Dendritic cell treated with granulocyte-macrophage colony-stimulating factor and Interleukin-4, amounts not matched to agents 40 ng/mL and 50 ng/mL, for 4 days (primary cell): Measurements from ENCODE around the gene SLITRK3.

ENCODE experiments used
- H3K27ac Mint-ChIP-seq: one replicate; pipeline ENCODE4 v1.8.0; 2022; ENCODE audit warnings: mild to moderate bottlenecking, mixed read lengths
- H3K27me3 Mint-ChIP-seq: one replicate; pipeline ENCODE4 v1.8.0; 2022; ENCODE audit warnings: mild to moderate bottlenecking, mixed read lengths
- H3K36me3 Mint-ChIP-seq: one replicate; pipeline ENCODE4 v1.8.0; 2022; ENCODE audit warnings: low read depth, mixed read lengths
- H3K4me1 Mint-ChIP-seq: one replicate; pipeline ENCODE4 v1.8.0; 2022; ENCODE audit warnings: low read depth, mixed read lengths
- H3K4me3 Mint-ChIP-seq: one replicate; pipeline ENCODE4 v1.8.0; 2022; ENCODE audit warnings: mild to moderate bottlenecking, moderate library complexity, mixed read lengths
- H3K9me3 Mint-ChIP-seq: one replicate; pipeline ENCODE4 v1.8.0; 2022; ENCODE audit warnings: mixed read lengths
- intact Hi-C: fragments of 100-400 bp; cut with micrococcal nuclease; formaldehyde crosslinking; loops from one replicate; pipeline ENCODE4 v1.15.0; 2022

SLITRK3 gene

DNA sequence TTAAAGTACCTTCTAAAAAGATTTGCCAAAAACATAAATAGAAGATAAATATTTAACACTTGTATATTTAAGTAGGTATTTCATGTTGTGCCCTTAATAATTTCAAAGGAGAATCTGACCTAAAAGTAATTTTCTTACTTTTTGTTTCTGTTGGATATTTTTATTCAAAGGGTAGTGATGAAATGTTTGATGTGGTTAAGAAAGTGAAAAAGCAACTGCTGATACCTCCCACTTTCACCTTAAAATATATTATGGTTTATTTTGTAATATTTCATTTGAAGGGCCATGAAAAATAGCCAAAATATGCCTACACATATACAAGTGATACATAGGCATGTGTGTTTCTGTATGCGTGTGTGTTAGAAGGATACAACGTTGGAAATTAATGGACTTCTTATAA, 5.8 kb upstream of the SLITRK3 start:
- intact Hi-C loops: no loop called here
- Mint-ChIP-seq H3K36me3 (no peaks in the 10 kb centered on the region), H3K4me1 (peaks cover 4% of the 10 kb centered on the region), H3K4me3 (no peak overlapping the region), H3K27ac (no peak overlapping the region), H3K27me3 (peaks cover 14% of the 10 kb centered on the region), H3K9me3 (no peaks in the 10 kb centered on the region)

- Mint-ChIP-seq H3K27me3 (peaks cover 56% of the 10 kb centered on the region), H3K9me3 (no peaks in the 10 kb centered on the region), H3K27ac (no peak overlapping the region), H3K4me3 (no peak overlapping the region), H3K36me3 (no peaks in the 10 kb centered on the region), H3K4me1 (peaks cover 17% of the 10 kb centered on the region)
- intact Hi-C loops: no loop called here
These were observed 1.3 kb upstream of the SLITRK3 start for GRCh38 chr3:165197481-165197800.

- intact Hi-C loops: no loop called here
- Mint-ChIP-seq H3K36me3 (no peaks in the 10 kb centered on the region), H3K9me3 (no peaks in the 10 kb centered on the region), H3K27ac (no peak overlapping the region), H3K27me3 (peaks cover 60% of the 10 kb centered on the region), H3K4me1 (peaks cover 17% of the 10 kb centered on the region), H3K4me3 (no peak overlapping the region)
These were observed 645 bp upstream of the SLITRK3 start for GRCh38 chr3:165196577-165197480.

- peaks cover 64% of the 10 kb centered on the region for H3K27me3 Mint-ChIP-seq
These were observed 944 bp downstream of the SLITRK3 start for GRCh38 chr3:165195241-165195639.

DNA sequence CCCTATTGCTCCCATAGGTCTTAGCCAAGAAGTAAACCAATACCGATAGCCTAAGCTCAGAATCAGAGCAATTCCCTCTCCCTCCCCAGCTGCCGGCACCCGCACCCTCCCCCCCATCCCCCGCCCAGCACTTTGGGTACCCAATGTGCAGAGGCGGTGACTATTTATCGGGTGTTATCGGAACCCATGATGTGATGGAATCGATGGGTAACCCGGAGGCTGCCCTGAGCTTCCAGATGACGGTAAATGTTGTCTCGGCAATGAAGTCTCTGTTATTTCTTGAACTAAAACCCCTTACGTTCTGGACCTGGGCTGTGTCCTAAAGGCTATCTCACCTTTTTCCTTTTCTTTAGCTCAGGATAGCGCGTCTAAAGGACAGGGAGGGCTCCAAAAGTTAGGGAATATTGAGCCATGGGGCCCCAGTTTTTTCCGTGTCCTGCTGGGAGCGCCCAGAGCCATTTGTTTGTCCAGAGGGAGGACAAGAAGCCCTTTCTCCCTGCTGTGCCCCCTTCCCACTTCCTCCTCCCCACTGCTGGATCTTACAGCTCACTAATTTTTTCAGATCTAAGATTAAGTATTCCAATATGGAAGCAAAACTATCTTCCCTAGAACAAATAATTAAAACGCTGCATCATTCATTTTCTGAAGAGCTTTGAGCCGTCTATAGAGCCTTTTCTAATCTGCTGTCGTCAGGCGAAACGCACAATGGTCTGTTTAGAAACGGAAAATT, 1.5 kb downstream of the SLITRK3 start:
- Mint-ChIP-seq H3K27me3 (peaks cover 64% of the 10 kb centered on the region), H3K27ac (no peak overlapping the region), H3K36me3 (no peaks in the 10 kb centered on the region), H3K9me3 (no peaks in the 10 kb centered on the region), H3K4me3 (no peak overlapping the region), H3K4me1 (peaks cover 17% of the 10 kb centered on the region)
- intact Hi-C loops: no loop called here

More at GRCh38 chr3:165195241-165195639, 944 bp downstream of the SLITRK3 start:
- no peak overlapping the region for H3K4me3 Mint-ChIP-seq
- intact Hi-C loops: no loop called here
- H3K27ac Mint-ChIP-seq: no peak overlapping the region
- H3K36me3 Mint-ChIP-seq: no peaks in the 10 kb centered on the region
- peaks cover 17% of the 10 kb centered on the region for H3K4me1 Mint-ChIP-seq
- no peaks in the 10 kb centered on the region for H3K9me3 Mint-ChIP-seq

DNA sequence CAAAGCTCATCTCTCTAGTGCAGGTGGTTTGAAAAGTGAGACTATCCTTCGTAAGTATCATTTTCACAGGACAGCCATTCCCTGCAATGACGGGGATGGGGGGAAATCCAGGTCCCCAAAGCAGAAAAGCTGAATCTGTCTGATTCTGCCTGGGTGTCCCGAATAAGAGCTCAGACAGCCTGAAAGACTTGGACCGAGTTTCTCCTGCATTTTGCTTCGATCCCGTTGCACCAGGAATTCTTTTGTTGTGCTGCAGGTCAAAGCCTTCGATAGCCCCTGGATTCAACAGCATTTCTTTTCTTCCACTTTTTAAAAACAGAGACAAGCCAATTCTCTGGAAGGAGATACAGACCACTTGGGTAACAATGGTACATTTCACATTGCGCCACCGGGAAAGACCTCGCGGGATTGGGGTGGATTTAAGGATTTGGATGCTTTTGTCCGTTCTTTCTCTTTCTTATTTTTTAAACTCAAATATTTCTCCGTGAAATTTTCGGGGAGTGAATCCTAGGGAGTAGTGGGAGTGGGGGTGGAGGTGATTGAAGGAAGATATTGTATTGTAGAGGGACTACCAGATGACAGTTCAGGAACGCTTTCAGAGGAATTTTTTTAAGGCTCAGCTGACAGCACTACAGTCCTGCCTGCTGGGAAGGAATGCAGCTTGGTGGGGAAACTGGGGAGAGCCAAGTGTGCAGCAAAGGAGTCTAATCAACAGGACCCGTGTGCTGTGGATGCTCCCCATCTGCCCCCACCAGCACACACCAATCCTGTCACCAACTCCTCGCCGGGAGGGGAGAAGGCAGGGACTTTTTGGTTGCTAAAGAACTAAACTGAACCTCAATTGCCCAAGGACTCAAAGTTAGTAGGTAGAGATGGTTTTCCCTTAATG, 2.6 kb downstream of the SLITRK3 start:
- no peaks in the 10 kb centered on the region for H3K36me3 Mint-ChIP-seq
- no peak overlapping the region for H3K4me3 Mint-ChIP-seq
- H3K27ac Mint-ChIP-seq: no peak overlapping the region
- H3K4me1 Mint-ChIP-seq: peaks cover 17% of the 10 kb centered on the region
- peaks cover 62% of the 10 kb centered on the region for H3K27me3 Mint-ChIP-seq
- no peaks in the 10 kb centered on the region for H3K9me3 Mint-ChIP-seq
- intact Hi-C loops: no loop called here

GRCh38 chr3:165192610-165193192, 3.5 kb downstream of the SLITRK3 start:
- H3K4me1 Mint-ChIP-seq: peaks cover 17% of the 10 kb centered on the region
- H3K36me3 Mint-ChIP-seq: no peaks in the 10 kb centered on the region
- intact Hi-C loops: no loop called here
- H3K4me3 Mint-ChIP-seq: no peak overlapping the region
- no peak overlapping the region for H3K27ac Mint-ChIP-seq
- H3K9me3 Mint-ChIP-seq: no peaks in the 10 kb centered on the region
- peaks cover 58% of the 10 kb centered on the region for H3K27me3 Mint-ChIP-seq

- Mint-ChIP-seq H3K4me1 (peaks cover 11% of the 10 kb centered on the region), H3K27ac (no peak overlapping the region), H3K4me3 (no peak overlapping the region), H3K27me3 (peaks cover 47% of the 10 kb centered on the region), H3K36me3 (no peaks in the 10 kb centered on the region), H3K9me3 (no peaks in the 10 kb centered on the region)
- intact Hi-C loops: no loop called here
These were observed 4.7 kb downstream of the SLITRK3 start for GRCh38 chr3:165191491-165191890.

DNA sequence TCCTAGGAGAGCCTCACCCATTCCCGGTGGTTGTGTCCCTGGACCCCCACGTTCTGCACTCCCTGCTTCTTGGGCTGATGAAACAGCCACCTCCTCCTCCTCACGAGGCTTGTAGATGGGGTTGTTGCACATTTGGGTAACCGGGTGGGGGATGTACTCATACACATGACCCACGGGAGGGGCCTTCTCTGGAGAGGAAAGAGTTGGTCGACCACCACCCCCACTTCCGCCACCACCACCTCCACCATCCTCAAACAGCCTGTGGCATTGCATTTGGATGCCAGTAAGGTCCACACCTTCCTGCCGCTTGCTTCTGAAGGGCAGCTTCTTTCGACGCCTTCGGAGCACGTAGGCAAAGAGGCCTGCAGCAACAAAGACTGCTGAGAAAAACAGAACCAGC, 7.7 kb downstream of the SLITRK3 start:
- Mint-ChIP-seq H3K4me1 (no peaks in the 10 kb centered on the region), H3K9me3 (no peaks in the 10 kb centered on the region), H3K36me3 (no peaks in the 10 kb centered on the region), H3K4me3 (no peak overlapping the region), H3K27me3 (peaks cover 18% of the 10 kb centered on the region), H3K27ac (no peak overlapping the region)
- intact Hi-C loops: no loop called here

DNA sequence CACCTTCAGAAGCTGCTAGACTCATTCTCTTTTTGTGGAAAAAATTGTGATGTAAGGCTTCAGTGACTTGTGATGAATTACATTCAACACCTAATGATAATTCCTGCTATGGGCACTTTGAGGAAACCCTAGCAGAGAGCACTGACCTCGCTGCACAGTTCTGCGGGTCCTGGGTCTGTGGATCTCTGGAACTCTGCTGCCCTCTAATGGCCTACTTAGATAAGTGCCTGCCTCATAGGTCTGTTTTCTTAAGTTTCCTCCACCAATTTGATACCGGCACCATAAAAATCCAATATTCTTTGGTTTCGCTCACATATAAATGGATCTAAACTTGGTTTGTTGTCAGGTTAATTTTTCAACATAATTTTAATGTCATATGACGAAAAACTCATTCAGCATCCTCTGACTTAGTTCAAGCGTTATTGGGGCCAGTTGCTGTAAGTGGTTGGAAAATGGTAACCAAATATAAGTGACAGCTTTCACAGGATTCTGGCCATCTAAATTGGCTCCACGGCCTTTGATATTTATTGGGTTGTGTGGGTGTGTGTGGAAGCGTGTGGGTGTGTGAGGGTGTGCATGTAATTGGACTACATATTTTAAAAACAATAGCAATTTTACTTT, 10.4 kb downstream of the SLITRK3 start:
- H3K36me3 Mint-ChIP-seq: no peaks in the 10 kb centered on the region
- H3K27me3 Mint-ChIP-seq: no peaks in the 10 kb centered on the region
- H3K4me3 Mint-ChIP-seq: no peak overlapping the region
- no peaks in the 10 kb centered on the region for H3K4me1 Mint-ChIP-seq
- intact Hi-C loops: no loop called here
- H3K9me3 Mint-ChIP-seq: no peaks in the 10 kb centered on the region
- H3K27ac Mint-ChIP-seq: no peak overlapping the region

DNA sequence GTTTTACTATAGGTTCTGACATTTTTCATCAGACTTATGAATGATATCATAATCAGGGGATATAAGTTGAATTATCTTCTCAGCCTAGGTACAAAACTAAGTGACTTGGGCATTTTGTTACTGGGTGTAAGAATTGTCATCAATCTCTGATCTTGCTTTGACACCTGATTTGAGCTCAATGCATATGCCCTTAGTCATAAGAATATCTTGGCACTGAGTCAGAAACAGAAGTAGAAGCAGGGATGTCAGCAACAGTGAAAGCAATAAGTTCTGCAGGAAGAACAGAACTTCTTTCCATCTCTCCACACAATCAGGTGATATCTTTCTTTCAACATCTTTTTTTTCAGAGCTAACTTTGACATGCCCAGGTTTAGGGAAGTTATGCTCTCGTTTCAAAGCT, 14.6 kb downstream of the SLITRK3 start:
- H3K4me3 Mint-ChIP-seq: no peak overlapping the region
- no peak overlapping the region for H3K27ac Mint-ChIP-seq
- H3K4me1 Mint-ChIP-seq: no peaks in the 10 kb centered on the region
- intact Hi-C loops: no loop called here
- H3K27me3 Mint-ChIP-seq: no peaks in the 10 kb centered on the region
- H3K36me3 Mint-ChIP-seq: no peaks in the 10 kb centered on the region
- no peaks in the 10 kb centered on the region for H3K9me3 Mint-ChIP-seq

DNA sequence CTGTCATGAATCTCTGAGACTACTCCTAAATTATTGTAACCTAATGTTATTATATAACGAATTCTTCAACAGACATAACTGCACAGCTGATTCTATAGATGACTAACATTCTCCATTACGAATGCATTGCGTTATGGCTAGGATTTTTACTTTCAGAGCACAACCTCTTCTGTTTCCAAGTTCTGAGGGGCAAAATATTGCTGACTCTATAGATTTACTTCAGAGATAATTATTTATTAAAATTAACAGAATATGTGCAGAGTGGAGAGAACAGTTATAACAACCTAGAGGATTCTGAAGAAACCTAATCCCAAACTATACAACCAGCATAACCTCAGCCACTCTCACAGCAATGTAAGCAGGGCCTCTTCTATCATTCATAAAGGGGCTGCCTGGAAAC, 25.9 kb downstream of the SLITRK3 start:
- H3K4me3 Mint-ChIP-seq: no peak overlapping the region

GRCh38 chr3:165169368-165169767, 26.8 kb downstream of the SLITRK3 start:
- Mint-ChIP-seq H3K36me3 (no peaks in the 10 kb centered on the region), H3K9me3 (peaks cover 6% of the 10 kb centered on the region), H3K27ac (no peak overlapping the region), H3K4me1 (no peaks in the 10 kb centered on the region), H3K4me3 (no peak overlapping the region), H3K27me3 (no peaks in the 10 kb centered on the region)
- intact Hi-C loops: no loop called here

More for the DNA sequence above, 25.9 kb downstream of the SLITRK3 start:
- H3K27ac Mint-ChIP-seq: no peak overlapping the region
- intact Hi-C loops: no loop called here
- H3K4me1 Mint-ChIP-seq: no peaks in the 10 kb centered on the region
- H3K9me3 Mint-ChIP-seq: peaks cover 6% of the 10 kb centered on the region
- H3K36me3 Mint-ChIP-seq: no peaks in the 10 kb centered on the region
- H3K27me3 Mint-ChIP-seq: no peaks in the 10 kb centered on the region
